ENCODE measurements around the gene HIVEP1. TPM values are rescaled to one million over a fixed set of nuclear protein-coding genes. Genes with fewer than 3 reads are reported as not detected.

HIVEP1 gene
- total RNA-seq, 1 experiment from 2014 or later = 16.7 TPM

DNA sequence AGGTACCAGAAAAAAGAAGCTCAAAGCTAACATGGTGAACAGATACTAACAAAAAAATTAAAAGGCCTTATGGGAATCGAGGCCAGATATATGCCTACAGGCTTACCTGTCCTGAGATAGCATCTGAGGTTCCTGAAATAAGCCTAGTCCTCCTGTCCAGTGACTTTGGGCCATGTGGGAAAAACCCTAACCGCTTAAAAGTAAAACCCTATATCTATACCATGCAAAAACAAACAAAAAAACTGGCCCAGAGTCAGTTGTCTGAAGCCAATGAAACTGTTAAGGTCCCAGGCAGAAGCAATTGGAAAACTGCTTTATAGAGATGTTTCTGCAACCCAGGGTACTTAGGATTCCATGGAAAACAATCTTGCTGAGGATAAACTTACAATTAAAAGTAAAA is 122.9 kb downstream of the HIVEP1 start:
- no peak overlapping the region for H3K4me3 ChIP-seq (ENCODE audit: low read depth in 2 of 2, low read length in 2 of 2)
- ATAC-seq (no peak), DNase-seq (ENCODE audit: low read depth, low spot score) (no peak)
- intact Hi-C loops (cut with micrococcal nuclease; ENCODE audit: unreplicated experiment) (no loop called here), in situ Hi-C loops (cut with HindIII; ENCODE audit: low pct_unique_long_range_greater_than_20kb, low sequenced_read_pairs) (no loop called here)
- no TSS peak for BruUV-seq (replicated peaks)
- no peak for TF ChIP-seq POLR2AphosphoS5 (IDR thresholded peaks at IDR 0.05; ENCODE audit: low read depth, low read length)
- TF ChIP-seq, protein P1, sequence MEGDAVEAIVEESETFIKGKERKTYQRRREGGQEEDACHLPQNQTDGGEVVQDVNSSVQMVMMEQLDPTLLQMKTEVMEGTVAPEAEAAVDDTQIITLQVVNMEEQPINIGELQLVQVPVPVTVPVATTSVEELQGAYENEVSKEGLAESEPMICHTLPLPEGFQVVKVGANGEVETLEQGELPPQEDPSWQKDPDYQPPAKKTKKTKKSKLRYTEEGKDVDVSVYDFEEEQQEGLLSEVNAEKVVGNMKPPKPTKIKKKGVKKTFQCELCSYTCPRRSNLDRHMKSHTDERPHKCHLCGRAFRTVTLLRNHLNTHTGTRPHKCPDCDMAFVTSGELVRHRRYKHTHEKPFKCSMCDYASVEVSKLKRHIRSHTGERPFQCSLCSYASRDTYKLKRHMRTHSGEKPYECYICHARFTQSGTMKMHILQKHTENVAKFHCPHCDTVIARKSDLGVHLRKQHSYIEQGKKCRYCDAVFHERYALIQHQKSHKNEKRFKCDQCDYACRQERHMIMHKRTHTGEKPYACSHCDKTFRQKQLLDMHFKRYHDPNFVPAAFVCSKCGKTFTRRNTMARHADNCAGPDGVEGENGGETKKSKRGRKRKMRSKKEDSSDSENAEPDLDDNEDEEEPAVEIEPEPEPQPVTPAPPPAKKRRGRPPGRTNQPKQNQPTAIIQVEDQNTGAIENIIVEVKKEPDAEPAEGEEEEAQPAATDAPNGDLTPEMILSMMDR (IDR thresholded peaks at IDR 0.05) = no peak
- no peak for TF ChIP-seq TCF7L2 (IDR thresholded peaks at IDR 0.05; ENCODE audit: low read depth, low read length)
- TF ChIP-seq, protein P2, sequence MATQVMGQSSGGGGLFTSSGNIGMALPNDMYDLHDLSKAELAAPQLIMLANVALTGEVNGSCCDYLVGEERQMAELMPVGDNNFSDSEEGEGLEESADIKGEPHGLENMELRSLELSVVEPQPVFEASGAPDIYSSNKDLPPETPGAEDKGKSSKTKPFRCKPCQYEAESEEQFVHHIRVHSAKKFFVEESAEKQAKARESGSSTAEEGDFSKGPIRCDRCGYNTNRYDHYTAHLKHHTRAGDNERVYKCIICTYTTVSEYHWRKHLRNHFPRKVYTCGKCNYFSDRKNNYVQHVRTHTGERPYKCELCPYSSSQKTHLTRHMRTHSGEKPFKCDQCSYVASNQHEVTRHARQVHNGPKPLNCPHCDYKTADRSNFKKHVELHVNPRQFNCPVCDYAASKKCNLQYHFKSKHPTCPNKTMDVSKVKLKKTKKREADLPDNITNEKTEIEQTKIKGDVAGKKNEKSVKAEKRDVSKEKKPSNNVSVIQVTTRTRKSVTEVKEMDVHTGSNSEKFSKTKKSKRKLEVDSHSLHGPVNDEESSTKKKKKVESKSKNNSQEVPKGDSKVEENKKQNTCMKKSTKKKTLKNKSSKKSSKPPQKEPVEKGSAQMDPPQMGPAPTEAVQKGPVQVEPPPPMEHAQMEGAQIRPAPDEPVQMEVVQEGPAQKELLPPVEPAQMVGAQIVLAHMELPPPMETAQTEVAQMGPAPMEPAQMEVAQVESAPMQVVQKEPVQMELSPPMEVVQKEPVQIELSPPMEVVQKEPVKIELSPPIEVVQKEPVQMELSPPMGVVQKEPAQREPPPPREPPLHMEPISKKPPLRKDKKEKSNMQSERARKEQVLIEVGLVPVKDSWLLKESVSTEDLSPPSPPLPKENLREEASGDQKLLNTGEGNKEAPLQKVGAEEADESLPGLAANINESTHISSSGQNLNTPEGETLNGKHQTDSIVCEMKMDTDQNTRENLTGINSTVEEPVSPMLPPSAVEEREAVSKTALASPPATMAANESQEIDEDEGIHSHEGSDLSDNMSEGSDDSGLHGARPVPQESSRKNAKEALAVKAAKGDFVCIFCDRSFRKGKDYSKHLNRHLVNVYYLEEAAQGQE (IDR thresholded peaks at IDR 0.05; ENCODE audit: insufficient read depth in 1 of 2, low read depth in 2 of 2, low read length in 1 of 2) = no peak
- TF ChIP-seq SIN3A (IDR thresholded peaks at IDR 0.05; ENCODE audit: borderline replicate concordance, insufficient read depth, low read depth, low read length) = no peak
- H3K36me3 ChIP-seq (ENCODE audit: control insufficient read depth, insufficient read depth, low read length) = no peaks in the 10 kb centered on the region
- no peaks in the 10 kb centered on the region for H3K27me3 ChIP-seq (ENCODE audit: control insufficient read depth, insufficient read depth, low read length)
- POLR2A ChIA-PET = interaction anchor here (0.5 kb wide), 1 partner anchor 91 kb away, joined by 3 read pairs; no protein-coding TSS in a partner anchor
- H3K4me1 ChIP-seq (ENCODE audit: control insufficient read depth, insufficient read depth, low read length) = 0 out of 2 replicates have a peak, but pooled peaks cover 4% of the 10 kb centered on the region
- no peak overlapping the region for H3K27ac ChIP-seq (ENCODE audit: low read length)
- CTCF ChIA-PET = no interaction called here
- H3K9me3 ChIP-seq (ENCODE audit: control insufficient read depth, insufficient read depth, low read depth, low read length) = no peaks in the 10 kb centered on the region

DNA sequence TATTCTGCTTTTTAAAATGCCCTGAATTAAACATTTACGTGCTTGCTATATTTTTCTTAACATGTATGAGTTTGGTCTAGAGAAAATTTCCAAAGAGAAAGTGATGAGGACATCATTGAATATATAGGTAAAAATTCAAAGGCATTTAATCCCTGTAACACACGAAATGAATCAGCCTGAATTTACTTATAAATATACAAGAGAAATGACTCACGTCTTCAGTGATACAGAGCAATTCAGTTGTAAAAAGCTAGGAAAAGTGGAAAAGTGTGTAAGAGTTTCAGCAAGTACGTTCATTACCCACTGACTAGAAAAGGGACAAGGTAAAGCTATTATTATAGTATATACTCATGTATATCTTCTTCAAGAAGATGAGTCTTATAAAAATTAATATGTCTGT is 124.8 kb downstream of the HIVEP1 start:
- no TSS peak for BruUV-seq (replicated peaks)
- H3K4me3 ChIP-seq (ENCODE audit: low read depth in 2 of 2, low read length in 2 of 2) = no peak overlapping the region
- ATAC-seq (no peak), DNase-seq (ENCODE audit: low read depth, low spot score) (no peak)
- no peaks in the 10 kb centered on the region for H3K27me3 ChIP-seq (ENCODE audit: control insufficient read depth, insufficient read depth, low read length)
- in situ Hi-C loops (cut with HindIII; ENCODE audit: low pct_unique_long_range_greater_than_20kb, low sequenced_read_pairs) (no loop called here), intact Hi-C loops (cut with micrococcal nuclease; ENCODE audit: unreplicated experiment) (no loop called here)
- CTCF ChIA-PET = no interaction called here
- H3K27ac ChIP-seq (ENCODE audit: low read length) = no peak overlapping the region
- TF ChIP-seq, protein P1 (IDR thresholded peaks at IDR 0.05) = no peak
- TF ChIP-seq SIN3A (IDR thresholded peaks at IDR 0.05; ENCODE audit: borderline replicate concordance, insufficient read depth, low read depth, low read length) (no peak), TCF7L2 (IDR thresholded peaks at IDR 0.05; ENCODE audit: low read depth, low read length) (no peak)
- TF ChIP-seq, protein P2 (IDR thresholded peaks at IDR 0.05; ENCODE audit: insufficient read depth in 1 of 2, low read depth in 2 of 2, low read length in 1 of 2) = no peak
- POLR2A ChIA-PET = no interaction called here
- H3K36me3 ChIP-seq (ENCODE audit: control insufficient read depth, insufficient read depth, low read length) = no peaks in the 10 kb centered on the region
- 0 out of 2 replicates have a peak, but pooled peaks cover 4% of the 10 kb centered on the region for H3K4me1 ChIP-seq (ENCODE audit: control insufficient read depth, insufficient read depth, low read length)
- H3K9me3 ChIP-seq (ENCODE audit: control insufficient read depth, insufficient read depth, low read depth, low read length) = no peaks in the 10 kb centered on the region

Data from Panc1 (cell line).